GM18858 (cell line): Measurements from ENCODE around the gene GLIS1.

ENCODE experiments used
- ATAC-seq: cut with Tn5 transposase; IDR thresholded peaks from one replicate; pipeline ENCODE4 v1.9.1; 2021; ENCODE audit not compliant: unreplicated experiment

Gene GLIS1

GRCh38 chr1:53553734-53554509 is 185.0 kb downstream of the GLIS1 start:
- no peak for ATAC-seq

DNA sequence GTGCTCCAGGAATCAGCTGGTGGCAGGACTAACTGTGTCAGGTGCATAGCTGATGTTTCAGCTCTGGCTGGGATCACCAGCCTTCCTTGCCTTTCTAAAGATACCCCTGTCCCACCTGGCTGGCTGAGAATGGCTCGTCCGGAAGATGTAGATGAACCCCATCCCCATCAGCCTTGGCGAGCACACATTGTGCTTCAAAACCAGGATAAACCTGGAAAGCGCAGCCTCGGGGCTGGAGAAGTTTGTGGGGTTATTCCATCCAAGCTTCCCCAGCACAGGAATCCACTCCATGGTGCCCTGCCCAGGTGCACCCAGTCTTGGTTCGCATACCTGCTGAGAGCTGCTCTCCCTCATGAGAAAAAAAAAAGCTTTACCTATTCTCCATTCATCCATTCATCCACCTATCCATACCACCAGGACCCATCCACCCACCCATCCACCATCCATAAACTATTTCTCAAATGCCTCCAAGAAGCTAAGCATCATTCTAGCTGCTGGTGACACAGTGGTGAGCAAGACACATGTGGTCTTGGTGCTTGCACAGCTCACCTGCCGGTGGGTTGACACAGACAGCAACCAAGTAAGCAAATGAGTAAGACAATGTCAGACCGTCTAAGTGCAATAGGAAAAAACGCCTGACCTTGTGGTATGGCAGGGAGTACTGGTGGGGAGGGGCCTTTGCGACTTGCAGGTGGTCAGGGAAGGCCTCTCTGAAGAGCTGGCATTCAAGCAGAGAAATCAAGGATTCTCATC is 185.8 kb downstream of the GLIS1 start:
- ATAC-seq: no peak

DNA sequence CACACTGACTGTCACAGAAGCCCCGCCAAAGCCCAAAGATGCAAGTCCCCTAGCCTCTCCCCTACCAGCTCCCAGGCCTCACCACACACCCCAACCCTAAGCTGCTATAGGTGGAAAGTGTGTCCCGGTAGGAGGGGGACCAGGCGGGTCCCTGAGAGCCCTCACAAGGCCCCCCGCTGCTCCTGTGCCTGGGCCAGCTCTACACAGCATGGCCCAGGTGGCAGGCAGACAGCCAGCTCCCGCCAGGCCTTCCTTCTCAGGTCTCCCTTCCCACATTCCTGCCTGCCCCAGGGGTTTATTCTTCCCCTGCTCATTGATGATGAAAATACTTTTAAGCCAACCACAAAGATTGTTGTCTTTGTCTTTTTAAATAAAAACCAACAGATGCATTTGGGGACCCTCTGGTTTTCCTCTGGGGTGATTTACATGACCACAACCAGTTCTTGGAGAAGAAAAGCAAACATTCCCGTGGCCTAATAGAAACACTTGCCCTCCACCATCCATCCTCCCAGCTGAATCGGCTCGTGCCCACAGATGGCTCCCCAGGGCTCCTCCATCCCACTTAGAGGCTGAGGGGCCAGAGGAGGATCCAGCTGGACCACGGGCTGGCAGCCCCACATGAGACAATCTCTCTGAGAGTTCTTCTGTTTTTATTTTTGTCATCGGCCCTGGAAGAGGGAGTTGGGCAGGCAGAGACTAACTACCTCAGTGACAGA is 186.7 kb downstream of the GLIS1 start:
- ATAC-seq: no peak

- no peak for ATAC-seq
Observed at GRCh38 chr1:53551428-53551995, 187.5 kb downstream of the GLIS1 start.

DNA sequence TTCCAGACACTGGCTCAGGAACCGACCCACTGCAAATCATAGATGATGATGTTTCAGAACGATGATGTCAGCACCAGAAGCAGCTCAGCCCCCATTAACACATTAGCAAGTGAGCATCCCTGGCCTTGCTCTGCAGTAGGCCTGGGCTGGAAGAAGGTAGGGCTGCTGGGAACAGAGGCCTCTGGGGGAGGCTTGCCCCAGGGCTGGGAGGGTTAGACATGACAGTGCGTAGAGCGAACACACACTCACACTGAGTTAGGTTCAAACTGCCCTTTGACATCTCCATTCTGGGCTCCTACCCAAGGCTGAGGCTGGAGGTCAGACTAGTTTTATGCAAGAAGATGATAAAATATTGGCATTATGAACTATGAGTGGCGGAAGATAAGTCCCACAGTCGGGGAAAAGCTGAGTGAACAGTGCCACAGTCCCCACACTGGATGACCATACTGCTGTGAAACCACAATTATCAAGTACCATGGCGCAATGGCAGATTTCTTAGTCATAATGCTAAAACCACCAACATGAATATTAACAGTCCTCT is 188.7 kb downstream of the GLIS1 start:
- no peak for ATAC-seq

DNA sequence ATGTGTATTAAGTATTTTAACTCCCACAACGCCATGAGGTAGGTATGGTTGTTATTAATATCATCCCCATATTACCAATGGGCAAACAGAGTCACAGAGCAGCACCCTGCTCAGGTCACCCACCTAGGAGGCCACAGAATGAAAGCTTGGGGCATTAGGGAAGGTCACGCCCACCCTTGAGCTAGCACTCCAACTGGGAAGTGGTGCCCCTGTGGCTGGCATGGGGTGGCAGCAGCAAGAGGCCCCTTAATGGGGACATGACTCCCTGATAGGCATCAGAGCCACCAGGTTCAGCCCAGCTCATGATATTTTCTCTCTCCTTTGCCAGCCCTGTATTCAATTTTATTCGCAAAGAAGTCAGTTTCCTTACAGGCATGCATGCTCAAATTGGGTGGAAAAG is 189.2 kb downstream of the GLIS1 start:
- ATAC-seq: no peak

- no peak for ATAC-seq
Observed at GRCh38 chr1:53549287-53549686, 189.7 kb downstream of the GLIS1 start.

DNA sequence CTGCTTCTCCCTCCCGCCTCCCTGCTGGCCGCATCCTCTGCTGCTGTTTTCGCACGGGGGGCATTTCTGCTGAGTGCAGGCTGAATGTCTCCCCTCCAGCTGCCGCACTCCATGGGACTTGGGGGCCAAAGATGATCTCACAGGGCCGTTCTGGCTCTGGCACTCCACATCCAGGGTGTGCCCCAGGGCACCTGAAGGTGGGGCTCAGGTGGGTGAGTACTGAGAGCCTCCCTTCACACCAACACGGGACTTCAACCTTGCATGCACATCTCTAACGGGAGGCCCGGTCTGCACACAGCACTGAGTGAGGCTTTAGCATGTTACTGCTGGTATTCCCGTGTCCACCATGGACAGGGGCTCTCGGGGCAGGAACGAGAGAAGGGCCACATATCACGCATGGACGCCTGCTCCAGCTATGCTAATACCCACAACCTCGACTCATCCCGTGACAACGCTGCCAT is 190.9 kb downstream of the GLIS1 start:
- no peak for ATAC-seq

GRCh38 chr1:53547231-53547790 is 191.7 kb downstream of the GLIS1 start:
- ATAC-seq: no peak

- ATAC-seq: no peak
Observed at GRCh38 chr1:53546409-53547155, 192.4 kb downstream of the GLIS1 start.

DNA sequence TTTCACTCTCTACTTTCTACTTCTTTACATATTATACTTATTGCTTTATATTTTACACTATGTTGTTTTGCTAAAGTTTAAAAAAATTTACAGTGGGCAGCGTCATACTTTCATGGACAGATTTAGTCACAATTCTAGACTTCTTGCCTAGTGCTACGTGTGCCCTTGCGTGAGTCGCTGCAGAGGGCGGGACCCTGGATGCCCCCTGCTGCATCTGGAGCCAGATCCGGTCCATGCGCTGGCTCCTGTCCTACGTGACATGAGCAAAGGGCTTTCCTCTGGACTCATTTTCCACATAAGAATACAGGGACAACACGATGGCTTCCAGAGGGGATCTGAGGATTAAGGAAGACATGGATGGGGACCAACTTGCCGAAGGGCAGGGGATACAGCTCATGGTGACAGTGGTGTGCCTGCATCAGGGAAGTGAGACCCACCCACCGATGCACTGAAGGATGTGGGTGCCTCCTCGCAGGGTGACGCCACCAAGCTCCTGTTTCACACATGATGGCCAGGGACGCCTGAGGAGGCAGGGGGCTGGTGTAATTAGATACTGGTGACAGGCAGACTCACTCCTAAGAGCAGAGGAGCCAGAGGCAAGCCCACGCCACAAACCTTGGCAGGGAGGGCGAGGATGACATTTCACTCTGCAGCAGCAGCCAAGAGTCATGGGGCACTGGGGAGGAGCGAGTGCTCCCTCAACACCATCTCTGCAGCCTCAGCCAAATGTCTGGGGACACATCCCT is 193.1 kb downstream of the GLIS1 start:
- ATAC-seq: no peak

- ATAC-seq: no peak
Observed at GRCh38 chr1:53544728-53545515, 194.0 kb downstream of the GLIS1 start.

DNA sequence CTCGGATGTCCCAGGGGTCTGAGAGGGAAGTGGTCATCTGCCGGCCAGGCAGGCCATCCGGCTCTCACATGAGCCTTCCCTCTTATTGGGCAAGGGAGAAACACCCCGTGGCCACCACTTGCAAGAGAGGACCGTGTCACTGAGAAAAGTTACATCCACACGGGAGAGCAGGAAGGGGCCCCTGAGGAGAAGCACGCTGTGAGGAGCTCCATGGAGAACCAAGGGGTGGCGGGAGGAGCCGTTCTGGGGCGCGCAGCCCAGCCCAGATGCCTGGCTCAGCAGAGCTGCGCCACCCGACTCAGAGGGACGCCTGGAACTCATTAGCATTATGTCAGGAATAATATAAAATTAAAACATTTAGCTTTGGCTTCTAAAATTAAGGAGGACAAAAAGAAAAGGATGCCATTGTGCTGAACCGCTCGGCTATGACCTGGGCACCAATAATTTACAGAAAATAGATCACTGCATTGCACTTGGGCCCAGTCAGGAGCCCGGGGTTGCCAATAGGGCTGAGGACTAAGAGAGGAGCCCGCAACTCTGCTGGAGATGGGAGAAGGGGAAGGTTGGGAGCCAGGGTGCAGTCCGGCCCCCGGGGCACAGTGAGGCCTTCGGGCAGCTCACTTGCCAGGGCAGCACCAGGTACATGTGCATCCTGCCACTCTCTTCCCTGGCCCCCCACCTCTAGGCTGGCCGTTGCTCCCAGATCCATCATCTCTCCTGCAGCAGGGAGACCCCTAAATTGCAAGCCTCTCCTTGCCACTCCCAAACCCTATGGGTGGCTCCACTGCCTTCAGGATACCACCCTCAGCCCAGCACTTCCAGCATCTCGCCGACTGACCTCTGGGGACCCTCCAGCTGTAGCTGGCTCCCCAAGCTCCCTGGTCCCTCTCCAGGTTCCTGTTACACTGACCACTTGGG is 194.9 kb downstream of the GLIS1 start:
- no peak for ATAC-seq

GRCh38 chr1:53543130-53543777 is 195.7 kb downstream of the GLIS1 start:
- ATAC-seq: no peak

GRCh38 chr1:53542551-53542950 is 196.4 kb downstream of the GLIS1 start:
- no peak for ATAC-seq

DNA sequence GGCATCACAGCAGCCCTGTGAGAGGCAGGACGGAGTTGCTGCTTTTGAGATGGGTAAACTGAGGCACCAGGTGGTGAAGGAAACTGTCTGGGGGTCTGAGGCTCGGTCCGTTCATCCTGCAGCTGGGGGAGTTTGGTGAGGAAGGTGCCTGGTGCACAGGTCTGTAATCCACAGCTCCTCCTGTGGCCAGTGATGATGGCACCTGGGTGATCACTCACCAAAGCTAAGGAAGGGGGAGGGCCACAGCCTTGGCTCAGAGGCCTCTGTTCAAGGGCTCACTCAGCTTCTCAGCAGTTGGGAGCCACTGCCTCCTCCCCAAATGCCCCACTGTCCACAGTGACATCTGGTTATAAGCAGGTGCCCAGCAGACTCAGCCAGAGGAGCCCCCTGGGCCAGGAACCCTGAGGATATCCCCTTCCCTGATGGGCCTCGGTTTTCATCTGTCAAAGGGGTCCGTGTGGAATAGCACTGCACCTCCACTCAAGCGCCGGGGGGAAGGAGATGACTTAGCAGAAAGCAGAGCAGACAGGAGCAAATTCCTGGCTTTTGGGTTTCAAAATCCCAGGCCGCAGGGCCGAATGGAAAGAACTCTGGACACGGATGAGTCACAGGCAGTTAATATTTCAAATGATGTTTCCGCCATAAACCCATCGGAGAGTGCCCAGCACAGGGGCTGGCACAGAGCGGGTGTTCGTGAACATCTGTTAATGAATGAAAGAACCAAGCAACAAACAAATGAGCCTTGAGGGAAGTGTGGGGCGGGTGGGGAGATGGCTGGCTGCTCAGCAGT is 197.0 kb downstream of the GLIS1 start:
- no peak for ATAC-seq
